GM12864 (cell line): ENCODE measurements around the gene ADCY1.

Experiments
- DNase-seq: peaks from one replicate; pipeline ENCODE4 v3.0.0-alpha.2; 2011; ENCODE audit warnings: low read depth
- H3K4me3 ChIP-seq: 2 replicates; pipeline ENCODE4 v1.5.1; 2011; ENCODE audit warnings: mild to moderate bottlenecking, low read depth, low read length, control low read depth
- TF ChIP-seq, protein P1 (sequence below): IDR thresholded peaks from 2 replicates; pipeline ENCODE4 v1.5.1; 2011; ENCODE audit warnings: low read depth, mild to moderate bottlenecking, moderate library complexity, low read length, control low read depth, inconsistent platforms; ENCODE audit errors: missing control alignments

The ADCY1 gene

DNA sequence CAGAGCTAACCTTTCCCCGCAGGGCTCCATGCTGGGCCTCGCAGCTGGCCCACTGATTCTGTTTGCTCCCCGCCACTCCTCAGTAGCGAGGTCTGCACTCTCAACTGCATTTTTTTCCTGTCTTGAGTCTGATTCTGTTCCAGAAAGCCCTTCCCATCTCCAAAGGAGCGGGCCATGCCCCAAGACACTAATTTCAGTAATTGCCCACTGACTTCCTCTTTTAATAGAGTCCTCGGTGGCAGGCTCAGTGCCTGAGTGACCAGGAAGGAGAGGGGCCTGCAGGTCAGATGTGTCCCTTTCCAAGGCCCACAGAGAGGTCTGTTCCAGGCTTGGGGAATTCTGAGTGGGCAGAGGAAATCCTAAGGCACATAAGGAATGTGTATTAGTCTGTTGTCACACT, 77.4 kb downstream of the ADCY1 start:
- TF ChIP-seq, protein P1, sequence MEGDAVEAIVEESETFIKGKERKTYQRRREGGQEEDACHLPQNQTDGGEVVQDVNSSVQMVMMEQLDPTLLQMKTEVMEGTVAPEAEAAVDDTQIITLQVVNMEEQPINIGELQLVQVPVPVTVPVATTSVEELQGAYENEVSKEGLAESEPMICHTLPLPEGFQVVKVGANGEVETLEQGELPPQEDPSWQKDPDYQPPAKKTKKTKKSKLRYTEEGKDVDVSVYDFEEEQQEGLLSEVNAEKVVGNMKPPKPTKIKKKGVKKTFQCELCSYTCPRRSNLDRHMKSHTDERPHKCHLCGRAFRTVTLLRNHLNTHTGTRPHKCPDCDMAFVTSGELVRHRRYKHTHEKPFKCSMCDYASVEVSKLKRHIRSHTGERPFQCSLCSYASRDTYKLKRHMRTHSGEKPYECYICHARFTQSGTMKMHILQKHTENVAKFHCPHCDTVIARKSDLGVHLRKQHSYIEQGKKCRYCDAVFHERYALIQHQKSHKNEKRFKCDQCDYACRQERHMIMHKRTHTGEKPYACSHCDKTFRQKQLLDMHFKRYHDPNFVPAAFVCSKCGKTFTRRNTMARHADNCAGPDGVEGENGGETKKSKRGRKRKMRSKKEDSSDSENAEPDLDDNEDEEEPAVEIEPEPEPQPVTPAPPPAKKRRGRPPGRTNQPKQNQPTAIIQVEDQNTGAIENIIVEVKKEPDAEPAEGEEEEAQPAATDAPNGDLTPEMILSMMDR = no peak
- no peak for DNase-seq
- H3K4me3 ChIP-seq = no peak overlapping the region

DNA sequence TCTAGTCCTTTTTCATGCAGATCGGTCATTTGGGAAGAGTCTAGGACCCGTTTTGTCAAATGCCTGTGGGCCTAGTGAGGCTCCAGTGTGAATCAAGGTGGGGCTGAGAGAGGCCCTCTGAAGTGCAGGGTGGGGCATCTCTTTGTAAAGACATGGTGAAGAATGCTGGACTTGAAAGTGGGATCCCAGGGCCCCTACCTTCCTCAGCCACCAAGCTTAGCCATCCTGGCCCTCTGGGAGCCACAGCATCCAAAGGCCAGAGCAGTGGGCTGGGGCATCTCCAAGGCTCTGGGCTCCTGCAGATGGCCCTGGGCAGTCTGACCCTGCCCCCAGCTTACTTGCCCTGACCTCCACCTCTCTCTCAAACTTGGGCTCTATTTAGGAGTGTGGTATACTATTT, 78.5 kb downstream of the ADCY1 start:
- TF ChIP-seq, protein P1 = no peak
- H3K4me3 ChIP-seq = no peak overlapping the region
- DNase-seq = no peak

DNA sequence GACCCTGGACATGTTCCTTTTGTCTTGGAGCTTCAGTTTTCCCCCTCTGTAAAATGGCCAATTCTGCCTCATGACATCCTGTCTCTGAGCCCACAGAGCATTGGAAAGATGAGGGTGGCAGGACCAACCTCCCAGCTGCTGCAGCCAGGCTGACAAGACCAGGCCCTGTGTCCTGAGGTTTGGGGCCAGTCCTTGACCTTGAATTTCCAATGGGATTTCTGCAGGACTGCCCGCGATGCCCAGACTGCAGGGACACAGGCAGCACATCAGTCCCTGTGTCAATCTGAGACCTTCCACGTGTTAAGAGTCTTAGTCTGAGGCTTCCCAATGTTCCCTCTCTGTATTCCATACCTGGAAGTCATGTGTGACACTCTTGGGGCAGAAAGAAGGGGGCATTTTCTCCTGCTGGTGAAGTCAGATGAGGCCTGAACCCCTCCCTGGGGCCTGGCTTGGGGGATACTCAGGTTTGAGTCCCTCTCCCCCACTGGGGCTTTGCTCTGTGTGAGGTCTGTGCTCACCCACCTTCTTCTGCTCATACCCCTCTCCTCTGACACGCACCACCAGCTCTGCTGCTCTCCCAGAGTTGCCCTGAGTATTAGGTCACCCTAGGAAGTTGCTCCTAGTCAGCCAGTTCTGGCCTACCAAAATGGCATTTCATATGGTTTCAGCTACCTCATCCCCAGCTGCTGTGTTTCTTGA, 79.2 kb downstream of the ADCY1 start:
- DNase-seq = no peak
- H3K4me3 ChIP-seq = no peak overlapping the region
- TF ChIP-seq, protein P1 = no peak

DNA sequence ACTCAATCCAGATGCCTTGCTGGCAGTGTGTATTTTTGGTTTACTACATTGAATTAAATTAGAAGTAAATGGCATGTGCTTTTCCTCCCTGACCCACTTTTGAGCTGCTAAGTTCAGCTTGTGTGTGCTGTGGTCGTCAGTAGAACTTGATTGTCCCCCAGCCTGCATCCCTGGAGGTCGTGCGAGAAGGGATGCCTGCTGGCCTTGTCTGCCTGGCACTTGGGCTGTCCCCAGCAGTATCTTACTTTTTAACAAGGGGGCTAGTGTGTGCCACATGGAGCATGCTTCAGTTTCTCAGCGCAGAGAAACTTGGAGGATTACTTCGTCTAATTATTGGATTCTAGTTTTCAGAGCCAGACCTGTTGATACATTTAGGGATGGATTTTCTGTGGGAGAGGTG, 80.2 kb downstream of the ADCY1 start:
- DNase-seq = no peak
- TF ChIP-seq, protein P1 = no peak
- H3K4me3 ChIP-seq = no peak overlapping the region

DNA sequence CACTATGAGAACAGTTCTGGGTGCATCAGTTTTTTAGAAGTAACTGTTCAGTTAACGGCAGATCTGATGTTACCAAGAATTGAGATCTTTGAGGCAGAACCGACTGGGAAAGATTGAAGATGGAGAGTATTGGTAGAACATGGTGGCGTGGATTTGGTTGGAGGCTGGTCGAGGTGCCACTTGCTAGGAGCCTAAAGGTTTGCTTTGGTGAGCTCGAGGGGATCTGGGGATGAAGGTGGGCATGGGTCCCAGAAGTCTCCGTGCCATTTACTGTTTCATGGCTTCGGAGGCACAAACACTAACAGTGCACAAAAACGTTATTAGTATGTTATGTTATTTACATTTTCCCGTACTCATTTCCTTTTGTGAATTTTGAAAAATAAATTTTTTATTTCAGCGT, 81.4 kb downstream of the ADCY1 start:
- H3K4me3 ChIP-seq = no peak overlapping the region
- no peak for DNase-seq
- TF ChIP-seq, protein P1 = no peak

DNA sequence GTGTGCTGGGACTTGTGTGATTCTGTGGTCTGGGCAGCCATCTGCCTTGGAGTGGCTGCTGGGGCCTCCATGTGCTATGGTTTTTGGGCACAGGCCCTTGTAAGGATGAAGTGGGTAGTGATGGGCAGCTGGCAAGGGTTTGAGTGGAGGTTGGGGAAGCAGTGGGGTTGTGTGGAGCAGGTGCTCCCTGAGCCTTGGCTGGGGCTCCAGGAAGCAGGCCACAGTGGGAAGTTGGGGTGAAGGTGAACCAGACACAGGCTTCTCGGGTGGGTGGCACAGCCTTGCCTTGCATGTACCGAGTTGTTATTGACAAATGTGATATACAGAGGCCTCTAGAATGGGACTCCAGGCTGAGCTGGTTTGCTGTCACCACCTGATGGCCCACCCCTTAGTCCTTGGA, 82.3 kb downstream of the ADCY1 start:
- H3K4me3 ChIP-seq = no peak overlapping the region
- DNase-seq = no peak
- TF ChIP-seq, protein P1 = no peak

DNA sequence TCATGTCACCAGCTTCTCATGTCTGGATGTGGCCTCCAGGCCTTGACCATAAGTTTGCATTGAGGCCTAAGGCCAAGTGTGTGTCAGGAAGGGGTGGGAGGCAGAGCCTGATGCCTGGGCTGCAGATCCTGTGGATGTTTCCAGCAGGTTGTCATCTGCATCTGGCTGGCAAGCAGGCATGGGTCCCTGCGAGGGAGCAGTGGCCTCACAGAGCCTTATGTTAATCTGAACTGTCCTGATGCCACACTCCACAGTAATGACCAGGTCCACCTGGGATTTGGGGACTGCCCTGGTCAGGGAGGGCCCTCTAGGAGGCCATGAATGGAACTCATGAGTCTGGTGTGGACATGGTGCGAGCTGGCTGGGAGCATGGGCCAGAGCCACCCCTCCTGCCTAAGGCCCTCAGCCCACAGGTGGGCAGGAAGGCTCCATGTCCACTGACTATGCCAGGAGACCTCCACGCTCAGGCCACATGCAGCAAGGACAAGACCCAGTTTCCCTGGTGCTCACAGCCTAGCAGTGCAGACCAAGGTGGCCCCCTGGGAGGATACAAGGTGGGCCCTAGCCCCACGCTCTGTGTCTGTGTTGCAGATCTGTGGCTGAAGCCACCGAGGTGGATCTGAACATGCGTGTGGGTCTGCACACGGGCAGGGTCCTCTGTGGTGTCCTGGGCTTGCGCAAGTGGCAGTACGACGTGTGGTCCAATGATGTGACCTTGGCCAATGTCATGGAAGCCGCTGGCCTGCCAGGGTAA, 83.1 kb downstream of the ADCY1 start:
- no peak overlapping the region for H3K4me3 ChIP-seq
- TF ChIP-seq, protein P1 = no peak
- DNase-seq = no peak
